PC-3 (cell line): Measurements from ENCODE around the gene GLIPR1L1.

ENCODE experiments used
- EZH2 ChIP-seq: fragments of 300-600 bp; sonication (generic); IDR thresholded peaks from one replicate; pipeline ENCODE4 v1.6.1; 2017; ENCODE audit warnings: antibody characterized with exemption, mild to moderate bottlenecking, low read length; ENCODE audit not compliant: unreplicated experiment
- EZH2phosphoT487 ChIP-seq: fragments of 300-600 bp; sonication (generic); IDR thresholded peaks from 2 replicates; pipeline ENCODE4 v1.6.1; 2018; ENCODE audit warnings: mild to moderate bottlenecking, antibody characterized with exemption, low read length, borderline replicate concordance
- TF ChIP-seq, protein P1 (sequence below): fragments of 300-600 bp; sonication (generic); conservative IDR thresholded peaks from 2 replicates; pipeline ENCODE4 v1.5.1; 2017; ENCODE audit warnings: antibody characterized with exemption, low read depth, mild to moderate bottlenecking, low read length

DNA sequence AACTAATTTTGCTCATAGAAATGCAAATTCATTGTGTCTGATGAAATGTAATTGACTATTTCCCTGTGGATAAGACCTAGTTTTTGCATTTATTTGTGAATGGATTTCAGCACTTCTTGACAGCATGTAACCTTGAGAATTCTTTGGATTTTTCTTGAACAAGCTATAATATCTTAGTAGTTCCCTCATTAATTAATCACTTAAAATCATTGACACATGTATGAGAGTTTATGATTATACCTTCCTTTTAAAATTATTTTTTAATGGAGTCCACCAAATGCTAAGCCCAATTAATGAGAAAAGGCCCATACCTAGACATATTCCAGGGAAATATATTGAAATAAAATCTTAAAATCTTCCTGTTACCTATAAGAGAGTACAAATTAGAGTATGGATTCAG, 73.2 kb downstream of the GLIPR1L1 start:
- TF ChIP-seq, protein P1, sequence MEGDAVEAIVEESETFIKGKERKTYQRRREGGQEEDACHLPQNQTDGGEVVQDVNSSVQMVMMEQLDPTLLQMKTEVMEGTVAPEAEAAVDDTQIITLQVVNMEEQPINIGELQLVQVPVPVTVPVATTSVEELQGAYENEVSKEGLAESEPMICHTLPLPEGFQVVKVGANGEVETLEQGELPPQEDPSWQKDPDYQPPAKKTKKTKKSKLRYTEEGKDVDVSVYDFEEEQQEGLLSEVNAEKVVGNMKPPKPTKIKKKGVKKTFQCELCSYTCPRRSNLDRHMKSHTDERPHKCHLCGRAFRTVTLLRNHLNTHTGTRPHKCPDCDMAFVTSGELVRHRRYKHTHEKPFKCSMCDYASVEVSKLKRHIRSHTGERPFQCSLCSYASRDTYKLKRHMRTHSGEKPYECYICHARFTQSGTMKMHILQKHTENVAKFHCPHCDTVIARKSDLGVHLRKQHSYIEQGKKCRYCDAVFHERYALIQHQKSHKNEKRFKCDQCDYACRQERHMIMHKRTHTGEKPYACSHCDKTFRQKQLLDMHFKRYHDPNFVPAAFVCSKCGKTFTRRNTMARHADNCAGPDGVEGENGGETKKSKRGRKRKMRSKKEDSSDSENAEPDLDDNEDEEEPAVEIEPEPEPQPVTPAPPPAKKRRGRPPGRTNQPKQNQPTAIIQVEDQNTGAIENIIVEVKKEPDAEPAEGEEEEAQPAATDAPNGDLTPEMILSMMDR = no peak
- no peak for TF ChIP-seq EZH2
- TF ChIP-seq EZH2phosphoT487 = no peak
